GM18526 (cell line): ENCODE data around the gene LRRIQ4.
A peak's percentile ranks its signal among the peaks of the same experiment; 100 is the strongest.

Source experiments
- POLR2A ChIP-seq: IDR thresholded peaks from 3 replicates; pipeline ENCODE4 v1.6.1; 2011; ENCODE audit not compliant: insufficient read length; ENCODE audit errors: extremely low read depth

The LRRIQ4 gene

DNA sequence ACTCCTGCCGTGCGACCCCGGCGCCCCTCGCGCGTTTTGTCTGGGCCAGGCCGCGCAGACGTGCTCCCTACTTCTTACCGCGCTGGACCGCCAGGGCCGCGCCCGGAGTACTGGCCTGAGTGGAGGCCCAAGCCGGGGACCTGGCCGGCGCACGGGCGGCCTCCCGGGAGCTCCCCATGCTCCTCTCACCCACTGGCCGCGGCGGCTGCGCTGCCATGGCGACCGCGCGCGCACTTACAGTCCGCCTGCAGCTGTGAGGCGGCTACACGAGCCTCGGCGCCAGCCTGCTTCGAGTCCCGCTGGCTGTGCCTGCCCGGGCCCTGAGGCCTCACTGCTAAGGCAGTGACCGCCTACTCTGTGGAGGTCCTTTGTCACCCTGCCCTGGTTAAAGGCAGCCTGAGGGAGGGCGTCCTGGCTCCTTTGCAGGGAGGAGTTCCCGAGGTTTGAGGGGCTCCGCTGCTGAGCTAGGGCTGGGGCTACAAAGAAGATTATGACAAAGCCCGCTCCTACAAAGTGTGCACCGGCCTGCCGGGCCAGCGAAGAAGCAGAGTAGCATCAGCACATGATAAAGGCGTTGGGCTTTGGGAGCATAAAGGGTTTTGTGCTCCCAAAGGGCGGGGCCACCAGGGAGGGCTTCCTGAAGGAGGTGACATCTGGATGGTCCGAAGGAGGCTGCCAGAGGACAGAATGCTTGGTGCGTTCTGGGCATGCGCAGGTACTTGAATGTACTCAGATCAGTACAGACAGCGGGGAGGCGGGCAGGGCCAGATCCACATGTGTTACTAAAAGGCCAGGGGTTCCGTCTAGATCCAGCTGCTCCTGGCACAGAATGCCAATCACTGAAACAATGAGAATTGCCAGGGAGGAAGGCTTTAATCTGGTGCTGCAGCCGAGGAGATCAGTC is at the start of gene LRRIQ4, which contains the start of gene LRRC34:
Gene LRRIQ4 (plus strand): TSS at position 539 of the 904 bp plus-strand sequence. CDS start 9,052 bp downstream, outside the sequence.
Gene LRRC34 (minus strand): TSS at position 573 of the 904 bp plus-strand sequence. CDS start 356 bp downstream, at position 217.
- no peak for TF ChIP-seq POLR2A

DNA sequence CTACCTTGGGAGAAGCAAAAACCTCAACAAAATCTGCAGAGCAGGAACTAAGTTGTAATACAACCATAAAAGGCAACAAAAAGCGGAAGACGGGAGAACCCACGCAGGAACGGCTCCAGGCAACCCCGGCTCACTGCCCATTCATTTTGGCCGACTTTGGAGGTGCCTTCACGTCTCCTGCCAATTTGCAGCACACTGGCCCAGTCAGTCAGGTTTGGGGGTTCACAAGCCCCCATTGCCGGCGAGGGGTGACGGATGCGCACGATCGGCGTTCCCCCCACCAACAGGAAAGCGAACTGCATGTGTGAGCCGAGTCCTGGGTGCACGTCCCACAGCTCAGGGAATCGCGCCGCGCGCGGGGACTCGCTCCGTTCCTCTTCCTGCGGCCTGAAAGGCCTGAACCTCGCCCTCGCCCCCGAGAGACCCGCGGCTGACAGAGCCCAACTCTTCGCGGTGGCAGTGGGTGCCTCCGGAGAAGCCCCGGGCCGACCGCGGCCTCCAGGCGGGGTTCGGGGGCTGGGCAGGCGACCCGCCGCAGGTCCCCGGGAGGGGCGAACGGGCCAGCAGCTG is 48.3 kb upstream of the LRRIQ4 start:
- TF ChIP-seq POLR2A: peak; percentile 56

DNA sequence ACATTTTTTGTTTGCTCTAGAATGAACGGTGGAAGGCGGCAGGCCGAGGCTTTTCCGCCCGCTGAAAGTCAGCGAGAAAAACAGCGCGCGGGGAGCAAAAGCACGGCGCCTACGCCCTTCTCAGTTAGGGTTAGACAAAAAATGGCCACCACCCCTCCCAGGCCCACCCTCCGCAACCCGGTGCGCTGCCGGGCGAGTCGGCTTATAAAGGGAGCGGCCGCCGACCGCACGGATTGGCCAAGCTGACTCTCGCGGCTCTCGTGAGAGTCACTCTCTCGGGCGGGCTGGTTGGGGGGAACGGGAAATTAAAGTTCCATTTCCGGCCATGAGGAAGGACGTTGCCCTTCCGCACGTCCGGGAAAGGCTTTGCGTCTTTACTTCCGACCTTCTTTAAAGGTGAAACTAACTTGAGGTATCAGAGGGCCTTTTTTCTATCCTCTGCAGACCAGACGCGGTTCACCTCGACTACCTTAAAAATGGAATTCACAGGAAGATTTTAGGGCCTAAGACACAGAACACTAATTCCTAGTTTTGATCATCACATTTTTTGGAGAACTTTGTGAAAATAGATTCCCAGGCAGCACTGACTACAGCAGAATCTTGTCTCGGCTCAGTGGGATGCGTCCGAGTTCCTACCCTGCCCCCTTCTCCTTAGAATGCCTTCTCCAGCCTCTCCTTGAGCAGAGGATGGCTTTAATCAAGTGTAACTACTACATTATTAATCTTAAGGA is 47.6 kb upstream of the LRRIQ4 start, which contains the start of gene TERC:
Gene TERC (minus strand): TSS at position 179 of the 731 bp plus-strand sequence.
- TF ChIP-seq POLR2A: peak; percentile 91

DNA sequence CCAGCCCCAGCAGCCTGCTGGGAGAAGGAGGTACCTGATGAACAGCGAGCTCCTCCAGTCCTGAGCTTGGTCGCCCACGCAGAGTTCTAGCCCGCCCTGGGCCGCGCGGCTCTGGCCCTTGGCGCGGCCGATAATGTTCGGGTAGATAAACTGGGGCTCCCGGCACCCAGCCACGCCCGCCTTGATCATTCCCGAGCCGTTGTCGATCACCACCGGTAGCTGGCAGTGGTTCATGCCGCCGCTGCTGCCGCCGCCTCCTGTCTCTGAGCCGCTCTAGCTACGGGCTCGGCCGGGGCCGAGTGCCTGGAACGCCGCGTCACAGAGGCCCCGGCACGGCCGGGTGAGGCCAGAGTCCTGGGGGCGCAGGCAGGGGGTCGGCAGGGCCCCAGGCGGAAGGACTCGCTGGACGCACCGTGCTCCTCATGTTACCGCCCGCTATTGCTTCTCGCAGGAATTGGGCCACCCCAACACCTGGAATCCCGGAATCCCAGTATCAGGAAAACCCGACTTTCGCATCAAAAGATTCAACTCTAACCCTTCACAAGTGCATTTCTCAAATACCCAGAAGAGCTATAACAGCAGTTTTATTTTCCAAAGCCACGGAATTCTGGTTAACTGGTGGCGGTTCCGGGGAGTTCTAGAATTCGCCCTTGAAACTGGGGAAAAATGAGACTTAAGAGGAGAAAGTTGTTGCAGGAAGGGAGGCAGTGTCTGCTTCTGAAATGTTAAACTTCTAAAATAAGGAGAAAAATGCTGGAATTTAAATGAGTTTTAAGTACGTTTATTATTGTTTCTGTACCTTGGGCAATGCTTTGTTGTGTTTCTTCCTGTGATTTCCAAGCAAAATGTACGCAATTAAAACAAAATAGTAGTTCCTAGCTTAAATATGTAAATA is 43.1 kb upstream of the LRRIQ4 start, which contains the start of gene ACTRT3:
Gene ACTRT3 (minus strand): TSS at position 275 of the 895 bp plus-strand sequence. CDS start 41 bp downstream, at position 234.
- TF ChIP-seq POLR2A: peak; percentile 26

DNA sequence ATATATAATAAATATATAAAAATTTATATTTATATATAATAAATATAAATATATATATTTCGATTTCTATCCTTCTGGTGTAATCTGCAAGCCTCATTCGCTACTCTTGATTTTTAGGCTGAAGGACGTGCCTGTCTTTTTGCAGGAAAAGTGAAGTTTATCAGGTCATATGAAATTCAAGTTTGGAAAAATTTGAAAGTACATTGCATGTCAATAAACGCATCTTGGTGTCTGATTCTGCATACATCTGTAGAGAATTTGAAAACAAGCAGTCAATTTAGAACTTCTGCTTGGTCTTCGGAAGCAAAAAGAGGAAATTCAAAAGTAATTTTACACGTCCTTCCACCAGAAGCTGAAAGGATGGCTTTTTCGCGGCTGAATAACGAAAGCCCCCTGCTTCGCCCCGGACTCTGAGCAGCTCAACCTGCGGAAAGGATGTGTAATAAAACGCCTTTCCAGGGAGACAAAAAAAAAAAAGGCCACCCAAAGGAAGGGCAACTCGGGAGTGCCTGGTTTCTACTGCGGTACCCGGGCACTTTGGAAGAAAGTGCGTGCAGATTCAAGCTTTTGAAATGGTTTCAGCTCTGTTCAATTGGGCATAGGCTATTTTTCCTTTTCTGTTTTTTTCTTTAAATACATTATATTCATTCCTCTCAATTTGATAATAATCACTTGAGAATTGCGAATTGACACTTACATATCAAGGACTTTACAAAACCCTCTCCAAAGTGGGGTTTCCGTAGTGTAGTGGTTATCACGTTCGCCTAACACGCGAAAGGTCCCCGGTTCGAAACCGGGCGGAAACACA is 41.0 kb upstream of the LRRIQ4 start:
- no peak for TF ChIP-seq POLR2A

DNA sequence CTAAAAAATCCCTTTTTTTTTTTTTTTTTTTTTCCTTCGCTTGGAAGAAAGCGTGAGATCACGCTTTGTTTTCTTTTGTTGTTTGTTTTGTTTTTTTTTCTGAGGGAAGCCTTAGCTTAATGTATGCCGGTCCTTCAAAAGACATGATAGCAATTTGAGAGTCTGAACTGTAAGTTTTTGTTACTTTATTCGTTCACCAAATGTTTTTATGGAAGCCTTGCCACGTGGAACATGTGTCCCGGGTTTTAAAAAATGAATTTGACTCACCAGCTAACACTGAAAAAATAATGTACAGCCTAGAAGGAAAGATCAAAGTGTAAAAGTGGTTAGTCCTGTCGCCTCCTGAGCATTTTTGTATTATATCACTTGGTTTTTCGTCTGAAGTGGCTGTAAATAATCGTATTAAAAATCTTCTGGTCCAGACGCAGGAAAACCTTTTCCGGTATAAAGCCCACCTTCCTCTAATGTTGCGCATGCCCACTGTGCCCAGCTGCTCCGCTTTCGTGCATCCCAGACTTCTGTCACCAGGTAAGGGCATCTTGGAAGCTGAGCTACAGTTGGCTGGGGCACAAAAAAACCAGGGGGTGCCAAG is 40.3 kb upstream of the LRRIQ4 start:
- no peak for TF ChIP-seq POLR2A

DNA sequence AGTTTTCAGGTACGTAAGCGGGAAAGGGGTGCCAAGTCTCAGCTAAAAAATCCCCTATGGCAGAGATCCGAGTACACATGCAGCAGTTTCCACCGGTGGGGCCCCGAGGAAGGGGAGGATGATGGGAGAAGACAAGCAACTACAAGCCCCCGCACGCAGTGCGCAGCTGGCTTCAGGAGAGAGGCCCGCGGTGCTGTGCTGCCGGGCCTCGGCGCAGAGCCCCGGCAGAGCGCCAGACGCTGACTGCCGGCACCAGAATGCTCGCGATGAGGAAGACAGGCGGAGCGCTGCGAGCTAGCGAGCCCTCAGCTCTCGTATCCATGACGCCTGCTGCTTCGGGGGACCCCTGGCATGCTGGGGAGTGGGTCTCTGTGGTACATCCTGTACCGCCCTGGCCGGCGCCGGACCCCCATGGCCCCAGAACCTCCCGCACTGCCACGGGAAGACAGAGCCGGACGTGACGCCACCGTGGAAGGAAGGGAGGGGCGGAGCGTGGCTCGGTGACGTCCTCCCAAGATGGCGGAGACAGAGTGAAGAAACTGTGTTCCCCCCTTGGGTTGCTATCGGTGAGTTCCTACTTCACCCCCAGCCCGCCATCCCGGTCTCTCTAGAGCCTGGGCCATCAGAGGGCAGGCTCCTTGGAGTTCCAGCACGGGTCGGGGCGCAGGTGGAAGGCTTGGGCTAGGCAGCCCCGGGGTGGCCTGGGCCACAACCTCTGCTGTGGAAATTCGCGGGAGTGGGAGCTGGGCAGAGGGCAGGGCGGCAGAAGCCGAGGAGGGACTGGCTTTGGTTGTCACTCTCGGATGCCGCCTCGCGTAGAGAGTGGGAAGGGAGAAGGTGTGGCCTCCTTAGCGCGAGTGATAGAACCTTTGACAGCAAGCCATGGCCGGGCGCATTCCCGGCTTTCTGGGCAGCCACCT is 39.5 kb upstream of the LRRIQ4 start, which contains the start of gene MYNN:
Gene MYNN (plus strand): TSS at position 500 of the 920 bp plus-strand sequence. CDS start 900 bp downstream, outside the sequence.
- peak; percentile 98 for TF ChIP-seq POLR2A

DNA sequence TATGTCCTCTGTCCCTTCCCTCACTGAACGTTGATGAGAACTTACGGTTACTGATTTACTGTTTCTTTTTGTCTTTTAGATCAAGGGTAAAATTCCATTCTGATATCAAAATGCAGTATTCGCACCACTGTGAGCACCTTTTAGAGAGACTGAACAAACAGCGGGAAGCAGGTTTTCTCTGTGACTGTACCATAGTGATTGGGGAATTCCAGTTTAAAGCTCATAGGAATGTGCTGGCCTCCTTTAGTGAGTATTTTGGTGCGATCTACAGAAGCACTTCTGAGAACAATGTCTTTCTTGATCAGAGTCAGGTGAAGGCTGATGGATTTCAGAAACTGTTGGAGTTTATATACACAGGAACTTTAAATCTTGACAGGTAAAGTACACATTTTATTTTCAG is 38.5 kb upstream of the LRRIQ4 start:
- TF ChIP-seq POLR2A: no peak

DNA sequence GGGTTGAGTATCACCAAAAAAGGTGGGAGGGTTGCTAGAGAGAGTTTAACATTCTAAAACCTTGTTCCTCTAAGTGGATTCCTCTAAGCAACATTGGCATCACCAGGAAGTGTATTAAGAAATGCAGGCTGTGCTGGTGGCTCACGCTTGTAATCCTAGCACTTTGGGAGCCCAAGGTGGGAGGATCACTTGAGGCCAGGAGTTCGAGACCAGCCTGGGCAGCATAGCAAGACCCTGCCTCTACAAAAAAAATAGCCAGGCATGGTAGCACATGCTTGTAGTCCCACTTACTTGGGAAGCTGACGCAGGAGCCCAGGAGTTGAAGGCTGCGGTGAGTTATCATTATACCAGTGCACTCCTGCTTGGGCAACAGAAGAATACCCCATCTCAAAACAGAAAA is 34.8 kb upstream of the LRRIQ4 start:
- TF ChIP-seq POLR2A: no peak

DNA sequence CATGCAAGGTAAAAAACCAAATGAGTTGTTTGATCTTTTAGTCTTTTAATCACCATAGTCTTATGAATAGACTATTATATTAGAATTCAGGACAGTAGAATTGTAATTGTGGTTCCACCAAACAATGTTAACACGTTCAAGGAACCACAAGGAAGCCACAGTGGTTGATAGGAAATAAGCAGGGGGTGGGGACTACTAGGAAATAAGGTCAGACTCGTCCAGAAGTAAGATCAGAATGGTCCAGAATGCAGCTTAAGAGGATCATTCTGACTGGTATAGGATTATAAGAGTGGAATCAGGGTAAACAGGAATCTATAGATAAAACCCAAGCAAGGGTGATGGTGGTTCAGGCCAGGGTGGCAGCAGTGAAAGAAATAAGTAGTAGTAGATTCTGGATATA is 31.9 kb upstream of the LRRIQ4 start:
- no peak for TF ChIP-seq POLR2A

DNA sequence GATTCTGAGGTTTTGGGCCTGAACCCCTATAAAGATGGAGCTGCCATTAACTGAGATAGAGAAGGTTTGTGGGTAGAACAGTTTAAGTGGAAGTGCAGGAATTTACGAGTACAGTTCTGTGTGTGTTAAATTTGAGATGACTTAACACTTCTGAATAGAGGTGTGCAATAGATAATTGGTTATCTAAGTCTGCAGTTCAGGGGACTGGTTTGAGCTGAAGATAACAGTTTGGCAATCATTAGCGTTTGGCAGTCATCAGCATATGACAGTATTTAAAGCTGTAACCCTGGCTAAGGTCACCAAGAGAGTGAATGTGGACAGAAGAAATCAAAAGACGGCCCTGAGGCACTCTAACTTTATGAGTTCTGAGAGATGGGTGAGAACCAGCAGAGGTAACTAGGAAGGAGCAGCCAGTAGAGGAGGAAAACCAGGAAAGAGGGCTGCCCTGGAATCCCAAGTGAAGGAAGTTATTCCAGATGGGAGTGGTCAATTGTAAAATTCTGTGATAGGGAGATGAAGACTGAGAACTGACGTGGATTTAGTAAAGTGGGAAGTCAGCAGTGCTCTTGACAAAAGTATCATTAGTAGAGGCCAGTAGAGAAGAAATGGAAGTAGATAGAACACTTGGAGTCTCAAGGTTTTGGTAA is 31.3 kb upstream of the LRRIQ4 start:
- TF ChIP-seq POLR2A: no peak

DNA sequence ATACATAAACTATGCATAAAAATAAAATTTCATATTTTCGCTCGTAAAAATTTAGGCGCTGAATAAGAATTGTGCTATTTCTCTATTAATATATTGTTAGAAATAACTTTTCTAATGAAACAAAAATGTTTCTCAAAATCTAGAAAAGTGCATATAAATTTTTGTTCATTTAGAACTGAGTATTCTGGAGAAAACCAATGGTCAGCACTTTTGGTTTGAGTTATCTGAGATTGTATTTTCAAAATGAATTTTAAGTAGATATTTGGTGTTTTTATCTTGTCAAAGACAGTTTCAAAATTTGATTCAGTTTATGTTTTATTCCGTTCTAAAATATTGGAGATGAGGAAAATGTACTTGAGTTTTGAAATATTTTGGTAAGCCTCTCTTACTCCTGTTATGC is 25.6 kb upstream of the LRRIQ4 start:
- TF ChIP-seq POLR2A: no peak
